ENCODE measurements around the gene ADPRH.

DNA sequence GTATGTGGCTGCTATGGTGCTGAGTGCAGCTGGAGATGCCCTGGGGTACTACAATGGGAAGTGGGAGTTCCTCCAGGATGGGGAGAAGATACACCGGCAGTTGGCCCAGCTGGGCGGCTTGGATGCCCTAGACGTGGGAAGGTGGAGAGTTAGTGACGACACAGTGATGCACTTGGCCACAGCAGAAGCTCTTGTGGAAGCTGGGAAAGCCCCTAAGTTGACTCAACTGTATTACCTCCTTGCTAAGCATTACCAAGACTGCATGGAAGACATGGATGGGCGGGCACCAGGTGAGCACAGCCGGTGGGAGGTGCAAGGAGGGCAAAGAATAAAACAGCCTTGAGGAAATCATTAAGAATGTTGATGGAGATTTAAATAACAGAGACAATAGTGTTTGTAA is 2.9 kb downstream of the ADPRH start:
- TF ChIP-seq, protein P1, sequence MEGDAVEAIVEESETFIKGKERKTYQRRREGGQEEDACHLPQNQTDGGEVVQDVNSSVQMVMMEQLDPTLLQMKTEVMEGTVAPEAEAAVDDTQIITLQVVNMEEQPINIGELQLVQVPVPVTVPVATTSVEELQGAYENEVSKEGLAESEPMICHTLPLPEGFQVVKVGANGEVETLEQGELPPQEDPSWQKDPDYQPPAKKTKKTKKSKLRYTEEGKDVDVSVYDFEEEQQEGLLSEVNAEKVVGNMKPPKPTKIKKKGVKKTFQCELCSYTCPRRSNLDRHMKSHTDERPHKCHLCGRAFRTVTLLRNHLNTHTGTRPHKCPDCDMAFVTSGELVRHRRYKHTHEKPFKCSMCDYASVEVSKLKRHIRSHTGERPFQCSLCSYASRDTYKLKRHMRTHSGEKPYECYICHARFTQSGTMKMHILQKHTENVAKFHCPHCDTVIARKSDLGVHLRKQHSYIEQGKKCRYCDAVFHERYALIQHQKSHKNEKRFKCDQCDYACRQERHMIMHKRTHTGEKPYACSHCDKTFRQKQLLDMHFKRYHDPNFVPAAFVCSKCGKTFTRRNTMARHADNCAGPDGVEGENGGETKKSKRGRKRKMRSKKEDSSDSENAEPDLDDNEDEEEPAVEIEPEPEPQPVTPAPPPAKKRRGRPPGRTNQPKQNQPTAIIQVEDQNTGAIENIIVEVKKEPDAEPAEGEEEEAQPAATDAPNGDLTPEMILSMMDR (IDR thresholded peaks at IDR 0.05) = no peak
- no peak for TF ChIP-seq POLR2A (IDR thresholded peaks at IDR 0.05)
